ENCODE results near the gene KCNQ5. TPM values are rescaled to one million over a fixed set of nuclear protein-coding genes. Genes with fewer than 3 reads are reported as not detected.
A peak's percentile ranks its signal among the peaks of the same experiment; 100 is the strongest.
"Not testable (repeated sequence)": the region's sequence is repeated elsewhere in the genome, so short reads cannot be mapped to it uniquely, and the experiment has no call there.

KCNQ5 gene
- polyA plus RNA-seq, 5 donors, result 1.9 to 3.4 (median 2.8) TPM

GRCh38 chr6:73180076-73180738, 558.3 kb downstream of the KCNQ5 start:
- DNase-seq, result no peak

GRCh38 chr6:73180763-73181619, 559.1 kb downstream of the KCNQ5 start:
- DNase-seq, result peak; percentile 41 to 48

- no peak for DNase-seq
Measured at GRCh38 chr6:73182021-73182607, 560.2 kb downstream of the KCNQ5 start.

- not testable (repeated sequence) for DNase-seq
Measured at GRCh38 chr6:73193302-73193701, 571.4 kb downstream of the KCNQ5 start.

- DNase-seq, result no peak
Measured at GRCh38 chr6:73194744-73195143, 572.9 kb downstream of the KCNQ5 start.

GRCh38 chr6:73200247-73200646, 578.4 kb downstream of the KCNQ5 start:
- DNase-seq, result no peak

- DNase-seq, result no peak
Measured at GRCh38 chr6:73200735-73201134, 578.9 kb downstream of the KCNQ5 start.

GRCh38 chr6:73203098-73203497, 581.2 kb downstream of the KCNQ5 start:
- no peak for DNase-seq

GRCh38 chr6:73204252-73204651, 582.4 kb downstream of the KCNQ5 start:
- DNase-seq, result no peak

GRCh38 chr6:73207221-73207837, 585.5 kb downstream of the KCNQ5 start:
- DNase-seq, result no peak

- DNase-seq, result no peak
Measured at GRCh38 chr6:73209117-73209516, 587.3 kb downstream of the KCNQ5 start.

GRCh38 chr6:73216859-73217258, 595.0 kb downstream of the KCNQ5 start:
- no peak for DNase-seq

- no peak for DNase-seq
Measured at GRCh38 chr6:73225396-73225795, 603.5 kb downstream of the KCNQ5 start, which contains the start of gene KHDC1L. Gene KHDC1L (minus strand): TSS chr6:73225496. CDS start chr6:73225408, 88 bp downstream.

- DNase-seq, result no peak
Measured at GRCh38 chr6:73227606-73228255, 605.9 kb downstream of the KCNQ5 start.

- DNase-seq, result no peak
Measured at GRCh38 chr6:73231986-73232391, 610.1 kb downstream of the KCNQ5 start.

- no peak for DNase-seq
Measured at GRCh38 chr6:73233048-73233447, 611.2 kb downstream of the KCNQ5 start.

GRCh38 chr6:73233971-73234370, 612.1 kb downstream of the KCNQ5 start:
- not testable (repeated sequence) for DNase-seq

GRCh38 chr6:73234733-73235132, 612.9 kb downstream of the KCNQ5 start:
- DNase-seq, result no peak

GRCh38 chr6:73236144-73236750, 614.4 kb downstream of the KCNQ5 start:
- no peak for DNase-seq

- DNase-seq, result no peak
Measured at GRCh38 chr6:73240730-73241129, 618.9 kb downstream of the KCNQ5 start.

GRCh38 chr6:73242001-73242400, 620.1 kb downstream of the KCNQ5 start:
- DNase-seq, result no peak
